ENCODE data around the gene PSKH1. TPM values are rescaled to one million over a fixed set of nuclear protein-coding genes. Genes with fewer than 3 reads are reported as not detected.
A peak's percentile ranks its signal among the peaks of the same experiment; 100 is the strongest.

Gene PSKH1
- total and polyA plus RNA-seq, 4 donors = 11.8 to 32.9 (median 21.2) TPM

GRCh38 chr16:67868290-67868689, 24.8 kb upstream of the PSKH1 start:
- DNase-seq = no peak
- Histone ChIP-seq H3K36me3 (ENCODE audit: control insufficient read depth in 4 of 4, insufficient read depth in 4 of 4, low read length in 4 of 4) (peaks cover 0 to 32% (median 20%) of the 10 kb centered on the region in 4 donors), H3K9me3 (ENCODE audit: control insufficient read depth in 4 of 4, insufficient read depth in 3 of 4, low read length in 3 of 4) (no peaks in the 10 kb centered on the region), H3K4me1 (ENCODE audit: control insufficient read depth in 5 of 5, insufficient read depth in 5 of 5, low read length in 5 of 5) (peaks cover 0 to 7% (median 4%) of the 10 kb centered on the region in 5 donors), H3K4me3 (no peak overlapping the region), H3K9ac (ENCODE audit: insufficient read depth in 1 of 2, low read length in 2 of 2) (no peak overlapping the region), H3K27me3 (ENCODE audit: control insufficient read depth in 3 of 3, insufficient read depth in 3 of 3, low read length in 2 of 3) (no peaks in the 10 kb centered on the region), H3K27ac (ENCODE audit: low read depth in 1 of 2, low read length in 1 of 2) (no peak overlapping the region)
- TF ChIP-seq CTCF (IDR thresholded peaks at IDR 0.05; ENCODE audit: control extremely low read depth, extremely low read depth) = no peak
- WGBS, 2 donors = 92 to 95% methylated on average over 6 of the region's 6 CpGs
- ATAC-seq (ENCODE audit: insufficient read depth, low FRiP score) = no peak

- ATAC-seq (ENCODE audit: insufficient read depth, low FRiP score) (no peak), DNase-seq (no peak)
- H3K4me3 ChIP-seq = no peak overlapping the region
- H3K4me1 ChIP-seq (ENCODE audit: control insufficient read depth in 5 of 5, insufficient read depth in 5 of 5, low read length in 5 of 5) = peaks cover 7 to 15% (median 9%) of the 10 kb centered on the region in 5 donors
- no peak overlapping the region for H3K9ac ChIP-seq (ENCODE audit: insufficient read depth in 1 of 2, low read length in 2 of 2)
- no peaks in the 10 kb centered on the region for H3K27me3 ChIP-seq (ENCODE audit: control insufficient read depth in 3 of 3, insufficient read depth in 3 of 3, low read length in 2 of 3)
- peaks cover 0 to 31% (median 20%) of the 10 kb centered on the region in 4 donors for H3K36me3 ChIP-seq (ENCODE audit: control insufficient read depth in 4 of 4, insufficient read depth in 4 of 4, low read length in 4 of 4)
- H3K9me3 ChIP-seq (ENCODE audit: control insufficient read depth in 4 of 4, insufficient read depth in 3 of 4, low read length in 3 of 4) = no peaks in the 10 kb centered on the region
- no peak for TF ChIP-seq CTCF (IDR thresholded peaks at IDR 0.05; ENCODE audit: control extremely low read depth, extremely low read depth)
- H3K27ac ChIP-seq (ENCODE audit: low read depth in 1 of 2, low read length in 1 of 2) = no peak overlapping the region
- 89 to 91% methylated on average over 7 of the region's 7 CpGs for WGBS, 2 donors
Observed at GRCh38 chr16:67869653-67870052, 23.4 kb upstream of the PSKH1 start.

- Histone ChIP-seq H3K4me1 (ENCODE audit: control insufficient read depth in 5 of 5, insufficient read depth in 5 of 5, low read length in 5 of 5) (peaks cover 7 to 15% (median 9%) of the 10 kb centered on the region in 5 donors), H3K9ac (ENCODE audit: insufficient read depth in 1 of 2, low read length in 2 of 2) (no peak overlapping the region), H3K9me3 (ENCODE audit: control insufficient read depth in 4 of 4, insufficient read depth in 3 of 4, low read length in 3 of 4) (no peaks in the 10 kb centered on the region), H3K27me3 (ENCODE audit: control insufficient read depth in 3 of 3, insufficient read depth in 3 of 3, low read length in 2 of 3) (no peaks in the 10 kb centered on the region), H3K36me3 (ENCODE audit: control insufficient read depth in 4 of 4, insufficient read depth in 4 of 4, low read length in 4 of 4) (peaks cover 0 to 30% (median 17%) of the 10 kb centered on the region in 4 donors), H3K4me3 (no peak overlapping the region), H3K27ac (ENCODE audit: low read depth in 1 of 2, low read length in 1 of 2) (no peak overlapping the region)
- WGBS, 2 donors = 80 to 81% methylated on average over 3 of the region's 3 CpGs
- DNase-seq (no peak), ATAC-seq (ENCODE audit: insufficient read depth, low FRiP score) (no peak)
- no peak for TF ChIP-seq CTCF (IDR thresholded peaks at IDR 0.05; ENCODE audit: control extremely low read depth, extremely low read depth)
Observed at GRCh38 chr16:67871256-67871655, 21.8 kb upstream of the PSKH1 start.

GRCh38 chr16:67872131-67872630, 20.9 kb upstream of the PSKH1 start:
- TF ChIP-seq CTCF (IDR thresholded peaks at IDR 0.05; ENCODE audit: control extremely low read depth, extremely low read depth) = no peak
- no peaks in the 10 kb centered on the region for H3K27me3 ChIP-seq (ENCODE audit: control insufficient read depth in 3 of 3, insufficient read depth in 3 of 3, low read length in 2 of 3)
- ATAC-seq (ENCODE audit: insufficient read depth, low FRiP score) (no peak), DNase-seq (no peak)
- WGBS, 2 donors = 58 to 64% methylated on average over 2 of the region's 2 CpGs
- peak overlapping the region in 1 of 2 donors; percentile 91 for H3K27ac ChIP-seq (ENCODE audit: low read depth in 1 of 2, low read length in 1 of 2)
- H3K4me3 ChIP-seq = no peak overlapping the region
- H3K9ac ChIP-seq (ENCODE audit: insufficient read depth in 1 of 2, low read length in 2 of 2) = peak overlapping the region; percentile 43 to 80
- peaks cover 7 to 15% (median 9%) of the 10 kb centered on the region in 5 donors for H3K4me1 ChIP-seq (ENCODE audit: control insufficient read depth in 5 of 5, insufficient read depth in 5 of 5, low read length in 5 of 5)
- no peaks in the 10 kb centered on the region for H3K9me3 ChIP-seq (ENCODE audit: control insufficient read depth in 4 of 4, insufficient read depth in 3 of 4, low read length in 3 of 4)
- peaks cover 0 to 38% (median 19%) of the 10 kb centered on the region in 4 donors for H3K36me3 ChIP-seq (ENCODE audit: control insufficient read depth in 4 of 4, insufficient read depth in 4 of 4, low read length in 4 of 4)

Measured in lung (tissue), 12 donors.